Endothelial cell of umbilical vein (primary cell): ENCODE results near the gene EHD3.

Experiments used
- EZH2 ChIP-seq: IDR thresholded peaks from 2 replicates; pipeline ENCODE4 v1.6.1; 2012; ENCODE audit warnings: borderline replicate concordance, low read depth, mild to moderate bottlenecking, moderate library complexity, low read length, inconsistent platforms; ENCODE audit not compliant: severe bottlenecking
- GATA2 ChIP-seq: IDR thresholded peaks from 2 replicates; pipeline ENCODE4 v1.7.0; 2011; ENCODE audit warnings: low read depth, mild to moderate bottlenecking, moderate library complexity, mixed read lengths, low read length; ENCODE audit not compliant: insufficient read length, insufficient read depth
- POLR2A ChIP-seq: IDR thresholded peaks from 2 replicates; pipeline ENCODE4 v1.6.1; 2012; ENCODE audit warnings: low read depth, mild to moderate bottlenecking, control low read depth, low read length
- POLR2AphosphoS5 ChIP-seq: IDR thresholded peaks from 2 replicates; pipeline ENCODE4 v1.6.1; 2012; ENCODE audit warnings: low read depth, mild to moderate bottlenecking, control low read depth, low read length, moderate library complexity; ENCODE audit not compliant: insufficient read depth
- TF ChIP-seq, protein P1 (sequence below), 2 donors: IDR thresholded peaks; 1 replicate in 1 of 2; 2 replicates in 1 of 2; pipeline ENCODE4 v1.5.1; 2011; ENCODE audit warnings: low read length in 2 of 2, mild to moderate bottlenecking in 2 of 2, moderate library complexity in 2 of 2, control low read depth in 1 of 2, inconsistent platforms in 1 of 2, low read depth in 1 of 2; ENCODE audit not compliant: insufficient read depth in 1 of 2; ENCODE audit errors: extremely low read depth in 1 of 2
- TF ChIP-seq, protein P2 (sequence below): IDR thresholded peaks from 2 replicates; pipeline ENCODE4 v1.6.1; 2011; ENCODE audit not compliant: insufficient read depth, insufficient read length

DNA sequence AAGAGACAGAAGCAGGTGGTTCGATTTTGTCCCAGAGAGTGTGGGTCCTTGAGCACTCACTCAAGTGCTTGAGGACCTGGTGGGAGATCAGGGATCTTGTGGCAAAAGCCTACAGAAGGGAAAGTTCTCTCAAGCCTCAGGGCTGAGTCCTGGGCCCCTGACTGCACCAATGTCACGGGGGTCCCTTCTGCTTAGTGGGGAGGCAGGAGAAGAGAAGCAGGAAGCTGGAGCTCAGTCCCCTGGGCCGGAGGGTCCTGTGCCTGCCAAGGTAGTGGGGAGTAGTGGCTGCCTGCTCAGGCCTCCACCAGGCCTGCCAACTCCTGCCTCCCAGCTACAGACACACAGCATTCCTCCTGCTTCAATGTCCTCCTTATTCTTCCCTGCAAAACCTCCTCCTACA is 28.3 kb upstream of the EHD3 start:
- TF ChIP-seq POLR2A, result no peak
- TF ChIP-seq, protein P1, sequence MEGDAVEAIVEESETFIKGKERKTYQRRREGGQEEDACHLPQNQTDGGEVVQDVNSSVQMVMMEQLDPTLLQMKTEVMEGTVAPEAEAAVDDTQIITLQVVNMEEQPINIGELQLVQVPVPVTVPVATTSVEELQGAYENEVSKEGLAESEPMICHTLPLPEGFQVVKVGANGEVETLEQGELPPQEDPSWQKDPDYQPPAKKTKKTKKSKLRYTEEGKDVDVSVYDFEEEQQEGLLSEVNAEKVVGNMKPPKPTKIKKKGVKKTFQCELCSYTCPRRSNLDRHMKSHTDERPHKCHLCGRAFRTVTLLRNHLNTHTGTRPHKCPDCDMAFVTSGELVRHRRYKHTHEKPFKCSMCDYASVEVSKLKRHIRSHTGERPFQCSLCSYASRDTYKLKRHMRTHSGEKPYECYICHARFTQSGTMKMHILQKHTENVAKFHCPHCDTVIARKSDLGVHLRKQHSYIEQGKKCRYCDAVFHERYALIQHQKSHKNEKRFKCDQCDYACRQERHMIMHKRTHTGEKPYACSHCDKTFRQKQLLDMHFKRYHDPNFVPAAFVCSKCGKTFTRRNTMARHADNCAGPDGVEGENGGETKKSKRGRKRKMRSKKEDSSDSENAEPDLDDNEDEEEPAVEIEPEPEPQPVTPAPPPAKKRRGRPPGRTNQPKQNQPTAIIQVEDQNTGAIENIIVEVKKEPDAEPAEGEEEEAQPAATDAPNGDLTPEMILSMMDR (IDR thresholded peaks at IDR 0.05; ENCODE audit: extremely low read depth in 1 of 2, insufficient read depth in 1 of 2, low read depth in 1 of 2, low read length in 2 of 2), result no peak
- no peak for TF ChIP-seq EZH2
- TF ChIP-seq GATA2, result no peak
- TF ChIP-seq, protein P2, sequence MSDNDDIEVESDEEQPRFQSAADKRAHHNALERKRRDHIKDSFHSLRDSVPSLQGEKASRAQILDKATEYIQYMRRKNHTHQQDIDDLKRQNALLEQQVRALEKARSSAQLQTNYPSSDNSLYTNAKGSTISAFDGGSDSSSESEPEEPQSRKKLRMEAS, result no peak
- TF ChIP-seq POLR2AphosphoS5, result no peak
